Measurements from ENCODE around the gene PTCH1.

DNA sequence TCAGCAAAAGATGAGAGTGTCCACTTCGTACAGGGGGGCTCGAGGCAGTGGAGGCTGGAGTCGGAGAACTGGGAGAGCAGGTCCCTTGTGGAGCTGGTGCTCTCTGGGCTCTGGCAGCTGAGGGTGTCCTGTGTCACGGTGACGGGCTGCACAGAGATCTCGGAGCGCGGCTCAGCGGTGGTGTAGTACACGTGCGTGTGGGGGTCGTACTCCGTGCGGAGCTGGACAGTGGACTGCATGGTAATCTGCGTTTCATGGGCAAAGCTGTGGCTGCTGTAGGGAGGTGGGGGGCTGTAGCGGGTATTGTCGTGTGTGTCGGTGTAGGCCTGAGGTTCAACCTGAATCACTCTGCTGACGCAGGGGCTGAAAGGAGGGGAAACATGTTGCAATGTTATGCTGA is 48.0 kb downstream of the PTCH1 start:
- no peak for TF ChIP-seq IRF4 (IDR thresholded peaks at IDR 0.05; ENCODE audit: low read depth, low read length)
- TF ChIP-seq SPI1 (IDR thresholded peaks at IDR 0.05; ENCODE audit: borderline replicate concordance, insufficient read depth, low read depth, low read length): no peak
- TF ChIP-seq, protein P1, sequence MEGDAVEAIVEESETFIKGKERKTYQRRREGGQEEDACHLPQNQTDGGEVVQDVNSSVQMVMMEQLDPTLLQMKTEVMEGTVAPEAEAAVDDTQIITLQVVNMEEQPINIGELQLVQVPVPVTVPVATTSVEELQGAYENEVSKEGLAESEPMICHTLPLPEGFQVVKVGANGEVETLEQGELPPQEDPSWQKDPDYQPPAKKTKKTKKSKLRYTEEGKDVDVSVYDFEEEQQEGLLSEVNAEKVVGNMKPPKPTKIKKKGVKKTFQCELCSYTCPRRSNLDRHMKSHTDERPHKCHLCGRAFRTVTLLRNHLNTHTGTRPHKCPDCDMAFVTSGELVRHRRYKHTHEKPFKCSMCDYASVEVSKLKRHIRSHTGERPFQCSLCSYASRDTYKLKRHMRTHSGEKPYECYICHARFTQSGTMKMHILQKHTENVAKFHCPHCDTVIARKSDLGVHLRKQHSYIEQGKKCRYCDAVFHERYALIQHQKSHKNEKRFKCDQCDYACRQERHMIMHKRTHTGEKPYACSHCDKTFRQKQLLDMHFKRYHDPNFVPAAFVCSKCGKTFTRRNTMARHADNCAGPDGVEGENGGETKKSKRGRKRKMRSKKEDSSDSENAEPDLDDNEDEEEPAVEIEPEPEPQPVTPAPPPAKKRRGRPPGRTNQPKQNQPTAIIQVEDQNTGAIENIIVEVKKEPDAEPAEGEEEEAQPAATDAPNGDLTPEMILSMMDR (IDR thresholded peaks at IDR 0.05 in 2 of 3, conservative IDR thresholded peaks at IDR 0.05 in 1 of 3; ENCODE audit: control insufficient read depth in 2 of 3, extremely low read depth in 1 of 3, insufficient read depth in 1 of 3, low read depth in 3 of 3, low read length in 3 of 3): no peak

Measured in GM12878 (cell line).